ENCODE data around the gene GLS2.
"Not testable (repeated sequence)": the region's sequence is repeated elsewhere in the genome, so short reads cannot be mapped to it uniquely, and the experiment has no call there.

Gene GLS2

GRCh38 chr12:56490360-56490759 lies 2.4 kb upstream of the GLS2 start:
- DNase-seq = no peak

- peak in 1 of 2 donors; percentile 14 for DNase-seq
These were observed 417 bp downstream of the GLS2 start for GRCh38 chr12:56487448-56488040.

GRCh38 chr12:56486694-56487093 lies 1.3 kb downstream of the GLS2 start:
- DNase-seq = no peak

- no peak for DNase-seq
These were observed 3.4 kb downstream of the GLS2 start for GRCh38 chr12:56484566-56484965.

GRCh38 chr12:56479625-56480024 lies 8.3 kb downstream of the GLS2 start:
- no peak for DNase-seq

- no peak for DNase-seq
These were observed 10.3 kb downstream of the GLS2 start for GRCh38 chr12:56477521-56478225.

GRCh38 chr12:56476972-56477432 lies 11.0 kb downstream of the GLS2 start:
- no peak for DNase-seq

GRCh38 chr12:56476143-56476542 lies 11.8 kb downstream of the GLS2 start:
- DNase-seq = no peak

- no peak for DNase-seq
These were observed 13.6 kb downstream of the GLS2 start for GRCh38 chr12:56474389-56474788.

GRCh38 chr12:56469007-56469930 lies 18.7 kb downstream of the GLS2 start:
- peak in 1 of 2 donors; percentile 9 for DNase-seq

GRCh38 chr12:56468216-56469006 lies 19.6 kb downstream of the GLS2 start, which contains the start of gene SPRYD4:
Gene SPRYD4, plus strand, starts transcription at chr12:56468578. Its CDS starts 14 bp downstream, at chr12:56468592.
- DNase-seq = peak; percentile 96

- DNase-seq = no peak
These were observed 25.4 kb downstream of the GLS2 start for GRCh38 chr12:56462565-56462964.

GRCh38 chr12:56461235-56462159 lies 26.5 kb downstream of the GLS2 start:
- DNase-seq = no peak

- DNase-seq = no peak
These were observed 30.1 kb downstream of the GLS2 start for GRCh38 chr12:56457817-56458216.

- no peak for DNase-seq
These were observed 33.4 kb downstream of the GLS2 start, which contains the start of gene MIP for GRCh38 chr12:56454557-56454956. Gene MIP, minus strand, starts transcription at chr12:56454657. Its CDS starts 44 bp downstream, at chr12:56454613.

- no peak for DNase-seq
These were observed 36.8 kb downstream of the GLS2 start for GRCh38 chr12:56451147-56451546.

- no peak for DNase-seq
These were observed 37.7 kb downstream of the GLS2 start for GRCh38 chr12:56450241-56450640.

GRCh38 chr12:56449622-56449984 lies 38.4 kb downstream of the GLS2 start:
- no peak for DNase-seq

GRCh38 chr12:56448860-56449621 lies 38.9 kb downstream of the GLS2 start, which contains the start of gene TIMELESS:
Gene TIMELESS, minus strand, starts transcription at chr12:56449426. Its CDS starts 15,256 bp downstream, at chr12:56434170.
- DNase-seq = peak; percentile 84 to 87

GRCh38 chr12:56443208-56443607 lies 44.8 kb downstream of the GLS2 start:
- DNase-seq = not testable (repeated sequence)
